C4-2B (cell line): ENCODE results near the gene MYPOP.

ENCODE experiments used
- ZFX ChIP-seq: fragments of 450-650 bp; IDR thresholded peaks from 2 replicates; pipeline ENCODE4 v1.6.1; 2017
- TF ChIP-seq, protein P1 (sequence below): fragments of 450-650 bp; conservative IDR thresholded peaks from 2 replicates; pipeline ENCODE4 v1.5.1; 2017; ENCODE audit warnings: mild to moderate bottlenecking

DNA sequence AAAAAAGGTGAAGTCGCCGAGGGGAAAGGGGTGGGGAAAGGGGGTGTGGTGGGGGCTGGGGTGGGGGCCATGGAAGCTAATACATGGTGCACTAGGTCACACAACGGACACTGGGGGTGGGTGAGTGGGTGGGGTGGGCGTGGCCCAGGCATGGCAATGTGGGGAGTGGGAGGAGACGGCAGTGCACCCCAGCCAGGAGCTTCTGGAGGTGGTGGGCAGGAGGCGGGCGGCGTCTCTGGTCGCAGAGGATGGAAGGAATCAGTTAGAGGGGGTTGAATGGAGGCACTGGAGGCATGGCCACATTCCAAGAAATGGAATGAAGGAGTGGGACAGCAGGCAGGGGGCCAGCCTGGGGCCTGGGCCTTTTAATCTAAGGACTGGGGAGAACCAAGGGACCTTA lies 31.3 kb upstream of the MYPOP start:
- TF ChIP-seq, protein P1, sequence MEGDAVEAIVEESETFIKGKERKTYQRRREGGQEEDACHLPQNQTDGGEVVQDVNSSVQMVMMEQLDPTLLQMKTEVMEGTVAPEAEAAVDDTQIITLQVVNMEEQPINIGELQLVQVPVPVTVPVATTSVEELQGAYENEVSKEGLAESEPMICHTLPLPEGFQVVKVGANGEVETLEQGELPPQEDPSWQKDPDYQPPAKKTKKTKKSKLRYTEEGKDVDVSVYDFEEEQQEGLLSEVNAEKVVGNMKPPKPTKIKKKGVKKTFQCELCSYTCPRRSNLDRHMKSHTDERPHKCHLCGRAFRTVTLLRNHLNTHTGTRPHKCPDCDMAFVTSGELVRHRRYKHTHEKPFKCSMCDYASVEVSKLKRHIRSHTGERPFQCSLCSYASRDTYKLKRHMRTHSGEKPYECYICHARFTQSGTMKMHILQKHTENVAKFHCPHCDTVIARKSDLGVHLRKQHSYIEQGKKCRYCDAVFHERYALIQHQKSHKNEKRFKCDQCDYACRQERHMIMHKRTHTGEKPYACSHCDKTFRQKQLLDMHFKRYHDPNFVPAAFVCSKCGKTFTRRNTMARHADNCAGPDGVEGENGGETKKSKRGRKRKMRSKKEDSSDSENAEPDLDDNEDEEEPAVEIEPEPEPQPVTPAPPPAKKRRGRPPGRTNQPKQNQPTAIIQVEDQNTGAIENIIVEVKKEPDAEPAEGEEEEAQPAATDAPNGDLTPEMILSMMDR, result no peak
- TF ChIP-seq ZFX, result no peak
